Activated T-cell treated with anti-CD3 and anti-CD28 coated beads, Interleukin-2, amount 50 U/mL, for 72 hours (primary cell): ENCODE data around the gene TBX4. TPM values are rescaled to one million over a fixed set of nuclear protein-coding genes. Genes with fewer than 3 reads are reported as not detected.

ENCODE experiments used
- ATAC-seq, 2 donors: fragments of 150-1000 bp; cut with Tn5 transposase; replicated peaks in 1 of 2; 2 replicates each; pipeline ENCODE4 v1.10.0; 2021; ENCODE audit warnings: moderate library complexity in 2 of 2, mild to moderate bottlenecking in 1 of 2
- DNase-seq, 2 donors: peaks; one replicate each; pipeline ENCODE4 v3.0.0; 2021 to 2022; ENCODE audit warnings: mixed read lengths in 1 of 2
- H3K27ac Mint-ChIP-seq: one replicate; pipeline ENCODE4 v1.8.0; 2022; ENCODE audit warnings: mild to moderate bottlenecking, moderate library complexity, mixed read lengths
- H3K27me3 Mint-ChIP-seq: one replicate; pipeline ENCODE4 v1.8.0; 2022; ENCODE audit warnings: low read depth, mixed read lengths
- H3K36me3 Mint-ChIP-seq, 2 donors: one replicate each; pipeline ENCODE4 v1.8.0; 2022; ENCODE audit warnings: mixed read lengths in 2 of 2, mild to moderate bottlenecking in 1 of 2; ENCODE audit not compliant: insufficient read depth in 2 of 2
- H3K4me1 Mint-ChIP-seq: one replicate; pipeline ENCODE4 v1.8.0; 2022; ENCODE audit warnings: low read depth, mixed read lengths
- H3K4me3 Mint-ChIP-seq, 2 donors: one replicate each; pipeline ENCODE4 v1.8.0; 2022; ENCODE audit warnings: mild to moderate bottlenecking in 2 of 2, mixed read lengths in 2 of 2, moderate library complexity in 2 of 2
- H3K9me3 Mint-ChIP-seq, 2 donors: one replicate each; pipeline ENCODE4 v1.8.0; 2022; ENCODE audit warnings: mixed read lengths in 2 of 2
- total RNA-seq, 2 donors: library from RNA; stranded (reverse); gene quantifications; one replicate each; pipeline ENCODE4 v1.2.3, GENCODE V29; 2022

TBX4 gene
- total RNA-seq, 2 donors from 2014 or later, result not detected

DNA sequence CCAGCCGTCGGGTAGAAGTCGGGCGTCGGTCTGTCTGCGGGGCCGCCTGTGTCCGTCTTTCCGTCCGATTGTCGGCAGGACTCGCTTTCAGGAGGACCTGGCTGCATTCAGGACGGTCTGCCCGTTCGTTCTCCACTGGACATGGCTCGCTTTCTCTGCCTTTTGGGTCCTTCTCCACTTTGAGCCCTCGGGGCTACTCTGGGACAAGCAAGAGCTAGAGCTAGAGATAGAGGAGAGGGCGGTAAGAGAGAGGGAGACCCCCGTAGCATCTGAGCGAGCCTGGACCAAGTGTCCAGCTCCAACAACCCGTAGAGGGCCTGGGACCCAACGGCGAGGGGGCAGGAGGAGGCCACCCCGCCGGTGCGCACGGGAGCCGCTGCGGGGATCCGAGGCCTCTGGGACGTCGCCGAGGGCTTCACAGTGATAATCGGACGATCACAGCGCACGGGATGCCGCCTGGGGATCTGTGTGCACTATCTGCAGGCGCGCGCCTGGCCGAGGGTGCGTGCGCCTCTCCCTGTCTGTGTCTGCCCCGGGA is 4.5 kb downstream of the TBX4 start:
- DNase-seq (no peak), ATAC-seq (peak; percentile 20 to 26)
- Mint-ChIP-seq H3K4me3 (peak overlapping the region; percentile 70 to 74), H3K9me3 (no peaks in the 10 kb centered on the region), H3K36me3 (no peaks in the 10 kb centered on the region), H3K27me3 (peaks cover 86% of the 10 kb centered on the region), H3K4me1 (peaks cover 43% of the 10 kb centered on the region), H3K27ac (no peak overlapping the region)

DNA sequence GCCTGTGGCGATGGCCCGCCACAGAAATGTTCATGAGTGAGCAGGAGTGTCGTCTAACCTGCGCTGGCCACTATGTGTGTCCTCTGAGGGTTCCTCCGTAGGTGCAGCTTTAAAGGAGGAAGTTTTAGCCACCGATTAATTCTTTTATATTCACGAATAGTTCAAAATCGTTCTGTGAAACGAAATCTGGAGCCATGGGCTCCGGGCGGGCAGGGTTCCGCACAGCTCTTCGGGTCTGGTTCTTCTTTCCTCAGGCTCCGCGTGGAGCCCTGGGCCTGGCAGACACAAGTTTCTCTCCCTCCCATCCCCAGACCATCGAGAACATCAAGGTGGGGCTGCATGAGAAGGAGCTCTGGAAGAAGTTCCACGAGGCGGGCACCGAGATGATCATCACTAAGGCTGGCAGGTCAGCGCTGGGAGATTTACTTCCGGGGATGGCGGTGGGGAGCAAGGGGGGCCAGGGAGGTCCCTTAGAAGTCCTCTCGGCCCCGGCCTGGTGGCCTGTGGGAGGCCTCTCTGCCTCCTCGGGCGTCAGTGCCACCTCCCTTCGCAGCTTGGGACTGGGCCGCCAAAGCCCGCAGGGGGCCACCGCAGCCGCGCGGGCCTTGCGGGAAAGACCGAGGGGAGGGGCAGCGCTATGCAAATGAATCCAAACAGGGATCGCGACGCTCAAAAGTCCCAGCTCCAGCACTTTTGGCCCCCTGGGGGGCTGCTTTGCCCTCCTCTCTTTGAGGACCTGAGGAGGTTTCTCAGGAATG is 5.2 kb downstream of the TBX4 start:
- no peaks in the 10 kb centered on the region for H3K36me3 Mint-ChIP-seq
- peaks cover 49% of the 10 kb centered on the region for H3K4me1 Mint-ChIP-seq
- DNase-seq (no peak), ATAC-seq (peak in 1 of 2 donors; percentile 30)
- H3K9me3 Mint-ChIP-seq, result no peaks in the 10 kb centered on the region
- H3K27ac Mint-ChIP-seq, result no peak overlapping the region
- H3K4me3 Mint-ChIP-seq, result peak overlapping the region; percentile 70 to 74
- H3K27me3 Mint-ChIP-seq, result peaks cover 93% of the 10 kb centered on the region

DNA sequence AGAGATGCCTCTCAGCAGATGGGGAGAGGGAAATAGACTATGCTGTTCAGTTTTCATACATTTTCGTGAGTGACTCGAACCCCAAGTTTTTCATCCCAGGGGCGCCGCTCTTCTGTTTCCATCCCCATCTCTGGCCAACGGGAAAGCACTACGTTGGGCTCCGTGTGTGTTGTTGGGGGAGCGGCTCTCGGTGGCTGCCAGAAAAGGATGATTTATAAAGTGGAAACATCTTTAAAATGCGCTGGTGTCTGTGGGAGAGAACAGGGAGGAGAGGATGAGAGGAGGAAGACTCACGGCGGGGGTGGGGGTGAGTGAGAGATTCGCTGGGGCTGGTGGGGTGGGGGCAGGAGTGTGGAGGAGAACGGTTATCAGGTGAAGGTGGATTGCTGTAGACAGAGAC is 5.8 kb downstream of the TBX4 start:
- H3K9me3 Mint-ChIP-seq, result no peaks in the 10 kb centered on the region
- ATAC-seq (no peak), DNase-seq (no peak)
- H3K36me3 Mint-ChIP-seq, result no peaks in the 10 kb centered on the region
- H3K27ac Mint-ChIP-seq, result no peak overlapping the region
- H3K4me1 Mint-ChIP-seq, result peaks cover 47% of the 10 kb centered on the region
- H3K27me3 Mint-ChIP-seq, result peaks cover 93% of the 10 kb centered on the region
- H3K4me3 Mint-ChIP-seq, result peak overlapping the region in 1 of 2 donors; percentile 48

DNA sequence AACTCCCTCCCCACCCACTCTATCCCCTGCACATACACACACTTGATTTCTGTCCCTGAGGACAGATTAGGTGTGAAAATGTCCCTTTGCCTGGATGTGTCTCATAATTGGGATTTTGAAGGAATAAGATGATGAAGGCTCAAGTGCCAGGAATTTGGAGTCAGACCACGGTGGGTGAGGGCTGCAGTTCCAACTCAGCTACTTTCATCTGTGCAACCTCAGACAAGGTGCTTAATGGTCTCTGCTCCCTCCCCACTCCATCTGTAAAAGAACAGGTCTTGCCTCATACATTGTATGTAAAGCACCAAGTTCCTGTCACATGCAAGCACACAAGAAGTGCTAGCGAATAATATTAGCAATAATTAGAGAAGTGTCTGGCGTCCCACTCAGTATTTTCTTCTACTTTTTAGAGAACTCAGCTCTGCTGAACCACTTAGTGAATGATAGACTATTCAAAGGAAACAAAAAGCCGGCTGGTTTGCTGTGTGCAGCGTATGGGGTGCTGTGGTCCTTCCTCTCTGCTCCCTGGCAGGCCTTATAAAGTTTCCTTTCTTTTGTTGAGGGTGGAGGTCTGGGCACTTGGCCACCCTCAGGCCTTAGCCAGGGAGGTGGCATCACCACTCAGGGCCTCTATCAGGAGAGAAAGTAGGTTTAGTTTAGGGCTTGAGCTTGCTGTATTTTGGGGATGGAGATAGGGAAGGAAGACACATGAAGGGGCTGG is 6.4 kb downstream of the TBX4 start:
- peaks cover 45% of the 10 kb centered on the region for H3K4me1 Mint-ChIP-seq
- no peaks in the 10 kb centered on the region for H3K9me3 Mint-ChIP-seq
- ATAC-seq (no peak), DNase-seq (no peak)
- H3K27ac Mint-ChIP-seq, result no peak overlapping the region
- peaks cover 90% of the 10 kb centered on the region for H3K27me3 Mint-ChIP-seq
- H3K4me3 Mint-ChIP-seq, result no peak overlapping the region
- no peaks in the 10 kb centered on the region for H3K36me3 Mint-ChIP-seq

DNA sequence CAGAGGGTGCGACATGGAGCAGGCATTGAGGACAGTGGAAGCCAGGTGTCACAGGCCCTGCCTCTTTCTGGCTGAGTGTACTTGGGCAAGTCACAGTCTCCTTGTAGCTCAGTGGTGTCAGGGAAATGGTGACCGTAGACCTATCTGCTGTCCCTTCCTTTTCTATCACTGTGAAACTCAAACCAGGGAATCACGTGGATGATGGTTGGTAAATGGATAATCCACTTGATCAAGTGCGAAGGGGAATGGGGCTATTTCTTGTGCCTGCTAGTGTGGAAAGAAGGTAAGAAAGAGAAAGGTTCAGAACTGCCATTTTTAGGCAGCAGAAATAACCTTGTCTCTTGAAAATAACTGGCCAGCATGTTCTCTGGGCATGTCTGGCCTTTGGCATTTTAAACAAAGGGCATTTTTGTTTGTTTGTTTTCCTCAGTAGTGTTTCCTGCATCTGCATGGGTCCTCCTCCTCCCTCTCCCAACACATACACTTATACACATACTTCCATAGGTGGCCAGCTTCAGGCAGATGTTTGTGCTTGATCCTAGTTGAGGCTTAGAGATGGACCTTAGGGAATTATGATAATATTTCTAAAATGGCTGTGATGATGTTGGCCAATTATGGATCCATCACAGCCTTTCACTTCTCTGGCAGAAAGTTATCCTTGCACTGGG is 7.1 kb downstream of the TBX4 start:
- ATAC-seq, result no peak
- DNase-seq, result no peak
- H3K4me1 Mint-ChIP-seq, result peaks cover 38% of the 10 kb centered on the region

DNA sequence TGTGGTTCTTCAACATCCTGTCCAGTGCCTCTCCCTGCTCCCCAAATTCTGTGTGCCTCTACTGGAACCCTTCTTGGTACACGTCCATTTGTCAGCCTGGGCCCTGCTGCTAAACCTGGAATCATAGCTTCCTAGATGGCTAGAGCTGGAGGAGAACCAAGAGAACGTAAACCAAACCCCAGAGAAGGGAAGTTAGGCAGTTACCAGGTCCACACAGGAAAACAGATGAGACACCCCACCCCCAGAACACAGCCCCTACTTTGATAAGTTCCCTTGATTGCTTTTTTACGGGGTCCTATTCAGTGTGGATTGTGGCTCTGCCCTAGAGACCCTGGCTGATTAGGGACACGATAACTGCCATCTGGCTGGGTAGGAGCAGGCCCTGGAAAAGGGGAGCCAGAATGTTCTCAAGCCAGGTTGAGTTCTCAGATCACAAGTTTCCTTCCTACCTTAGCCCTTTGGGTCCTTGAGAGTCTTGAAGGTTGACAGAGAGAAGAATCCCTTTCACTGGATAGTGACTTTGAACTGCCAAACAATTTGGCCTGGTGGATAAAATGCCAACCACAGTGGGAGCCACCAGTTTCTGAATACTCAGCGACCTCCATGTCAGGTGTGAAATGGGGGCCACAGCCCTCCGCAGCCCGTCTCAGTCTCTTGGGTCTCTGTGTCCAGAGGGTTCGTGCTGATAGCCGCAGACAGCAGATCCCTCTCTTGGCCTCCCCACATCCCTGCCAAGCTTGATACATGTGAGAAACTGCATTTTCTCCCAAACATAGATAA is 7.9 kb downstream of the TBX4 start:
- Mint-ChIP-seq H3K4me1 (peaks cover 32% of the 10 kb centered on the region), H3K4me3 (no peak overlapping the region), H3K27me3 (peaks cover 74% of the 10 kb centered on the region), H3K36me3 (no peaks in the 10 kb centered on the region), H3K27ac (no peak overlapping the region), H3K9me3 (no peaks in the 10 kb centered on the region)
- DNase-seq (no peak), ATAC-seq (no peak)

More for the DNA sequence above, 7.1 kb downstream of the TBX4 start:
- Mint-ChIP-seq H3K36me3 (no peaks in the 10 kb centered on the region), H3K27ac (no peak overlapping the region), H3K4me3 (no peak overlapping the region), H3K9me3 (no peaks in the 10 kb centered on the region), H3K27me3 (peaks cover 83% of the 10 kb centered on the region)

DNA sequence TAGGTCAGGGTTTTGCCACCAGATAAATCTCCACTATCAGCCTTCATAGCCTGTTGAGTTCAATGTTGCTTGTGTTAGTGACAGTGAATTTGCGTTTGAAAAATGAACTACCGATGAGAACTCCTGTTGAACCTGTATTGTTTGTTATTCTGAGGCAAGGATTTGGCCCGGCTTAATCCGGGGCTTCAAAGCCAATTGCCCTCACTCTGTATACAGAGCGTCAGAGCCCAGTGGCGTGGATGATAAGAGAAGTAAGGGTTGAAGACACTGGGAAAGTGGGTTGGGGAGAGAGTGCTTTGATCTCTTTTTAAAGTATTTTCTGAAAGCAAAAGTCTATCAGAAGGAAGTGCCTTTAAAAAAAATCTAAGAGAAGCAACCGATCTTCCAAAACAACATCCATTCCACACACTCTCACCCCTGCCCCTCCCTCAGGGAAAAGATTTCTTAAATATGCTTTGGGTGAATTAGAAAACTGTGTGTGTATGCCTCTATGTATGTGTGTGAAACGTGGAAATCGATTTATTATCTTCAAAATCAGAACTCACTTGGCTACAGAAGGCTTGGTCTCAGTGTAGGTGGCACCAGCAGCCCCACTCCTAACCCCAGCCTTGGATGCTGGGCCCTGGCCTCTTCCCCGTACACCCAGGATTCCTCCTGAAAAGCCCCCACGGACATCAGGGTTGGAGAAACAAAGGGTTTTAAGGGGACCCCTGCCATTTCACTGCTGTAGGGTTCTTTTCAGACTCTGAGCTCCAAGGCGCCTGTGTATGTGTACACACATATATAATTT is 8.8 kb downstream of the TBX4 start:
- H3K27me3 Mint-ChIP-seq, result peaks cover 66% of the 10 kb centered on the region
- no peak for DNase-seq
- no peaks in the 10 kb centered on the region for H3K9me3 Mint-ChIP-seq
- H3K4me3 Mint-ChIP-seq, result peak overlapping the region; percentile 3 to 46
- no peak for ATAC-seq
- no peaks in the 10 kb centered on the region for H3K36me3 Mint-ChIP-seq
- H3K27ac Mint-ChIP-seq, result no peak overlapping the region
- peaks cover 23% of the 10 kb centered on the region for H3K4me1 Mint-ChIP-seq

DNA sequence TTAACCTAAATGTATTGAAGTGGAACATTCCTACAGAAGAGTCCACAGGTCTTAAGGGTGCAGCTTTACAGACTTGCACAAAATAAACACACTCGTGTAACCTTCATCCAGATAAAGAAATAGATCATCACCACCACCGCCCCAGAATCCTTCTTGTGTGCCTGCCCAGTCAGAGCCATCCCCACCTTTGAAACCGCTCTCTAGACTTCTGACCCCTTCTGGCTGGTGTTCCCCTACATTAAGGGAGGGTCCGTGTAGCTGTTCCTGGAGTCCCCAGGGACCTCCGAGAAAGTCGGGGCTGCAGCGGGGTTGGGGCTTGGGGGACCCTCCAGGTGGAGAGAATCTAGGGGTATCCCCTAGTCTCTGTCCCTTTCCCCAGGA is 9.4 kb downstream of the TBX4 start:
- peaks cover 65% of the 10 kb centered on the region for H3K27me3 Mint-ChIP-seq
- peak overlapping the region; percentile 3 to 70 for H3K4me3 Mint-ChIP-seq
- H3K36me3 Mint-ChIP-seq, result no peaks in the 10 kb centered on the region
- peaks cover 23% of the 10 kb centered on the region for H3K4me1 Mint-ChIP-seq
- H3K27ac Mint-ChIP-seq, result no peak overlapping the region
- no peak for DNase-seq
- no peaks in the 10 kb centered on the region for H3K9me3 Mint-ChIP-seq
- no peak for ATAC-seq

DNA sequence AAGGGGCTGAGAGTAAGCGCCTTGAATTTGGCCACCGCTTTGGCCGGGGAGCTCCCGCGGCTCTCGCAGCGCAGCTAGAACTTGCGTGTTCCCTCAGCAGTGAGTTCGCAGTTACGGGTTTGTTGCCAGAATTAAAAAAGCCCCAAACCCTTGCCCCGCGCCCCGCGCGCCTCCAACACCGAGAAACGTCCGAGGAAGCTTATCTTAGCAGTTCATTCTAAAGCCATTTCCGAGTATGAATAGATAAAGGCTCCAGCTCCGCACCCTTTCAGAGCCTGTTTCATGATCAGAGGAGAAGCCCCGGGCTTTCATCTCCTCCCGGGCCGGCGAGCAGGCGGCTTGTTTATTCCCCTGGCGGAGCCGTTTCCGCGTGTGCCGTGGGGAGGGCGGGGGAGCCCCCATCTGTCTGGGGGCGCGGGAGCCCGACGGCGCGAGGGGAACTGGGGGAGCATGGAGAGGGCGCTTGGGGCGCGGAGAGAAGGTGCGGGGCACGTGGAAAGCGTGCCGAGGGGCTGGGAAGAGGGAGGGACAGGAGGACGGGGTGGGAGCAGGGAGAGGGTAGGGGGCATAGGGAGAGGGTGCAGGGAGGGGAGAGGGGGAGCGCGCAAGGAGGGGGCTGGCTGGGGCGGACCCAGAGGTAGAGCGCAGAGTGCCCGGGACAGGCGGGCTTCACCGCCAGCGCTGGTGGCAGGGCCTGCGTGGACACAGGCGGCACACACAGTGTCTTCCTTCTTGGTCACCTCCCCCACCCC is 9.9 kb downstream of the TBX4 start:
- no peak for DNase-seq
- peak overlapping the region; percentile 3 to 70 for H3K4me3 Mint-ChIP-seq
- H3K27me3 Mint-ChIP-seq, result peaks cover 61% of the 10 kb centered on the region
- H3K27ac Mint-ChIP-seq, result no peak overlapping the region
- peaks cover 19% of the 10 kb centered on the region for H3K4me1 Mint-ChIP-seq
- no peaks in the 10 kb centered on the region for H3K9me3 Mint-ChIP-seq
- no peaks in the 10 kb centered on the region for H3K36me3 Mint-ChIP-seq
- peak in 1 of 2 donors; percentile 33 for ATAC-seq

DNA sequence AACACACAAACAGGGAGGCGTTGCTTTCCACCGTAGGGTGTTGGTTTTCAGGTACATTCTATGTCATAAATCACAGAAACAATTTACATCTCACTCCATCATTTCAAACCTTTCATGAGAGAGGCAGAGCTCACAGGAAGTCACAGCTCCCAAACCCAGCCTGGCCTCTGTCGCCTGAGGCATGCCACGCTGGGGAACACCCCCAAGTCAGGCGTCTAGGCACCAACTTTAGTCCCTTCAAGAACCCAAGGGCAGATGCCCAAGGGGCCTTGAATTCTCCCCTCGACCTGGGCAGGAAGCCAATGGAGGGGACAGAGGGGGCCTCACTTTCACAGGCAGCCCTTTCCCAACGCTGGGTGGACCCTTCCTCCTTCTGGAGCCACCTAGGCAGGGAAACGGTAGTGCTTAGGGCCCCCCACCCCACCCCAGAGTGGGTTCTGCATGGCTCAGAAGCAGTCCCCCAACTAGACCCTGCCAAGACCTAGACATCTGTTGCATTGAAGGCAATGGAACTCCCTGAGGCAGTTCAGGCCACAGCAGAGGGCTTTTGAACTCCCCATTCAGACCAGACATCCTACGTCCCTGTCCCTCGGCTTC is 10.6 kb downstream of the TBX4 start:
- DNase-seq (no peak), ATAC-seq (no peak)
- Mint-ChIP-seq H3K9me3 (no peaks in the 10 kb centered on the region), H3K27ac (no peak overlapping the region), H3K27me3 (peaks cover 61% of the 10 kb centered on the region), H3K36me3 (no peaks in the 10 kb centered on the region), H3K4me1 (peaks cover 13% of the 10 kb centered on the region), H3K4me3 (peak overlapping the region; percentile 2 to 70)

DNA sequence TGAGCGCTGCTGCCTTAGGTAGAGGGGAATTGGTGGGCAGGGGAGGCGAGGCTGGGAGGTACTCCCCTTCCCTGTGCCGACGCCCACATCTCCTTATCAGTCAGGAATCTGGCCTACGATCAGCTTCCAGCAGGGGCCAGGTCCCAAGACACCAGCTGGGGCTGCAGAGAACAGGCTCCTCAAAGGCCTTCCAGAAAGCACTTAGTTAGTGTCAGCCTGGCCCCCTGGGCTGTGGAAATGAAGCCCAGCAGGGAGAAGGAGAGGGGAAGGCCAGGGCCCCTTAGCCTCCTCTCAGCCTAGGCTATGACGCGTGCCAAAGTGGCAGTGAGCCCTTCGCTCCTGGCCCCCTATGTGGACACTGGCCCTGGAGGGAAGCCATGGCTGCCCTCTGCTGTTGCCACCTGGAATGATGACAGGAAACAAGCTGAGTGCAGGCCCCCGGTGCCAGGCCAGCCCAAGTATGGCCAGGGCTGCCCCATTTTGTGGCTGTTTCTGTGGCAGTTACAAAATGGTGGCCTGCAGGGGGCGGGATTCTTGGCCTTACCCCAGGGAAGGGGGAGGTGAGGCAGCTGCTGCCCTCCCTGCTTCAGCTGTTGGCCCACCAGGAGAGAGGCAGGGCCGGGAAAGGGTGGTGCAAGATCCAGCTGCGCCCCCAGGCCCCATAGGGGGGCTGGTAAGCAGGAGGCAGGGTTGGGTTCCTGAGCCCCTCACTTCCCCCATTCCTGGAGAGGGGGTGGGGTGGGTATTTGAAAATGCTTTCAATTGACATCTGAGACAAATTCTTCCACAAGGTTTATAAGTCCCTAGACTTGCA is 11.3 kb downstream of the TBX4 start:
- Mint-ChIP-seq H3K27ac (no peak overlapping the region), H3K36me3 (no peaks in the 10 kb centered on the region), H3K4me3 (no peak overlapping the region), H3K9me3 (no peaks in the 10 kb centered on the region), H3K27me3 (peaks cover 55% of the 10 kb centered on the region), H3K4me1 (peaks cover 11% of the 10 kb centered on the region)
- DNase-seq (no peak), ATAC-seq (no peak)
